ENCODE data around the gene MAP2K5.

DNA sequence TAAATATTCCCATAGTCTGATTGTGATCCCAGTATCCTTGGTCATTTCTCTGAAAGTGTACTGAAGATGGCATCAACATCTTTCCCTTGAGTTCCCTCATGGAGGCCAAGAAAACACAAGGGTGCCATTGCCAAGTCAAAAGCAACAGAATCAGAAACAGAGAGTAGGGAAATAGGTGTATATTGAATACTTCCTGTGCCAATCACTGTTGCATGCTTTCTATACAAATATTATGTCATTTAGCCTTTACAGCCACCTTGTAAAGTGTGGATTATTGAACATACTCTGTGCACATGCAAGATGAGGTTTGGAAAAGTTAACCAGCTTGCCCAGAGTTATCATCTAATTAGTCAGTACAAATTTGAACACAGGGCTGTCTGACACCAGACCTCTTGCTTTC is 117.9 kb downstream of the MAP2K5 start:
- TF ChIP-seq POLR2A (IDR thresholded peaks at IDR 0.05) (no peak), EP300 (IDR thresholded peaks at IDR 0.05) (no peak), POLR2AphosphoS5 (IDR thresholded peaks at IDR 0.05) (no peak)
- TF ChIP-seq, protein P1, sequence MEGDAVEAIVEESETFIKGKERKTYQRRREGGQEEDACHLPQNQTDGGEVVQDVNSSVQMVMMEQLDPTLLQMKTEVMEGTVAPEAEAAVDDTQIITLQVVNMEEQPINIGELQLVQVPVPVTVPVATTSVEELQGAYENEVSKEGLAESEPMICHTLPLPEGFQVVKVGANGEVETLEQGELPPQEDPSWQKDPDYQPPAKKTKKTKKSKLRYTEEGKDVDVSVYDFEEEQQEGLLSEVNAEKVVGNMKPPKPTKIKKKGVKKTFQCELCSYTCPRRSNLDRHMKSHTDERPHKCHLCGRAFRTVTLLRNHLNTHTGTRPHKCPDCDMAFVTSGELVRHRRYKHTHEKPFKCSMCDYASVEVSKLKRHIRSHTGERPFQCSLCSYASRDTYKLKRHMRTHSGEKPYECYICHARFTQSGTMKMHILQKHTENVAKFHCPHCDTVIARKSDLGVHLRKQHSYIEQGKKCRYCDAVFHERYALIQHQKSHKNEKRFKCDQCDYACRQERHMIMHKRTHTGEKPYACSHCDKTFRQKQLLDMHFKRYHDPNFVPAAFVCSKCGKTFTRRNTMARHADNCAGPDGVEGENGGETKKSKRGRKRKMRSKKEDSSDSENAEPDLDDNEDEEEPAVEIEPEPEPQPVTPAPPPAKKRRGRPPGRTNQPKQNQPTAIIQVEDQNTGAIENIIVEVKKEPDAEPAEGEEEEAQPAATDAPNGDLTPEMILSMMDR (IDR thresholded peaks at IDR 0.05): no peak
